Prostate gland (tissue), 2 donors: ENCODE data around the gene MAD2L2.

Experiments used
- CTCF ChIP-seq, 4 experiments: fragments of 200-600 bp in 2 of 4; fragments of 450-650 bp in 2 of 4; sonication (generic) in 2 of 4; IDR thresholded peaks; 1 replicate in 3 of 4; 2 replicates in 1 of 4; pipeline ENCODE4 v1.5.1; 2016 to 2019; ENCODE audit warnings: antibody characterized with exemption in 4 of 4, mild to moderate bottlenecking in 2 of 4, moderate library complexity in 2 of 4
- POLR2A ChIP-seq: fragments of 450-650 bp; IDR thresholded peaks from one replicate; pipeline ENCODE4 v1.6.1; 2016; ENCODE audit warnings: antibody characterized with exemption, mild to moderate bottlenecking
- POLR2AphosphoS5 ChIP-seq: sonication (generic); formaldehyde crosslinking; IDR thresholded peaks from one replicate; pipeline ENCODE4 v1.6.1; 2017; ENCODE audit warnings: antibody characterized with exemption

- TF ChIP-seq POLR2AphosphoS5 = no peak
- no peak for TF ChIP-seq CTCF (IDR thresholded peaks at IDR 0.05)
- no peak for TF ChIP-seq POLR2A
These were observed 32.1 kb upstream of the MAD2L2 start for GRCh38 chr1:11713095-11713494.
